GM19099 (cell line): ENCODE results near the gene RTTN.

ENCODE experiments used
- POLR2A ChIP-seq: IDR thresholded peaks from 3 replicates; pipeline ENCODE4 v1.6.1; 2011; ENCODE audit warnings: low read depth; ENCODE audit not compliant: insufficient read length; ENCODE audit errors: extremely low read depth

Gene RTTN

GRCh38 chr18:70221915-70222278 is 16.4 kb upstream of the RTTN start:
- TF ChIP-seq POLR2A, result no peak

GRCh38 chr18:70221156-70221914 is 15.8 kb upstream of the RTTN start:
- no peak for TF ChIP-seq POLR2A

GRCh38 chr18:70220628-70221027 is 15.1 kb upstream of the RTTN start:
- no peak for TF ChIP-seq POLR2A

- no peak for TF ChIP-seq POLR2A
Measured at GRCh38 chr18:70219688-70220087, 14.2 kb upstream of the RTTN start.

GRCh38 chr18:70216788-70217187 is 11.3 kb upstream of the RTTN start:
- TF ChIP-seq POLR2A, result no peak

GRCh38 chr18:70207181-70207580 is 1.7 kb upstream of the RTTN start:
- TF ChIP-seq POLR2A, result no peak

- no peak for TF ChIP-seq POLR2A
Measured at GRCh38 chr18:70200286-70200685, 5.2 kb downstream of the RTTN start.

- no peak for TF ChIP-seq POLR2A
Measured at GRCh38 chr18:70197844-70198243, 7.6 kb downstream of the RTTN start.

- no peak for TF ChIP-seq POLR2A
Measured at GRCh38 chr18:70197026-70197425, 8.5 kb downstream of the RTTN start.

GRCh38 chr18:70195852-70196434 is 9.5 kb downstream of the RTTN start:
- no peak for TF ChIP-seq POLR2A

GRCh38 chr18:70195014-70195614 is 10.4 kb downstream of the RTTN start:
- TF ChIP-seq POLR2A, result no peak

- no peak for TF ChIP-seq POLR2A
Measured at GRCh38 chr18:70194227-70194890, 11.1 kb downstream of the RTTN start.

GRCh38 chr18:70190529-70190928 is 15.0 kb downstream of the RTTN start:
- TF ChIP-seq POLR2A, result no peak

- TF ChIP-seq POLR2A, result no peak
Measured at GRCh38 chr18:70188113-70188512, 17.4 kb downstream of the RTTN start.

GRCh38 chr18:70183441-70183840 is 22.0 kb downstream of the RTTN start:
- no peak for TF ChIP-seq POLR2A

- TF ChIP-seq POLR2A, result no peak
Measured at GRCh38 chr18:70182548-70182947, 22.9 kb downstream of the RTTN start.
